Parathyroid adenoma (tissue), 2 donors: ENCODE measurements around the gene CDH4.

ENCODE experiments used
- H2AFZ ChIP-seq: fragments of 300-600 bp; sonication (generic); one replicate; pipeline ENCODE4 v1.7.0; 2017; ENCODE audit warnings: antibody characterized with exemption, mild to moderate bottlenecking
- H3K27ac ChIP-seq: fragments of 300-600 bp; sonication (generic); one replicate; pipeline ENCODE4 v1.7.0; 2017
- H3K27me3 ChIP-seq: fragments of 300-600 bp; sonication (generic); one replicate; pipeline ENCODE4 v1.7.0; 2017; ENCODE audit warnings: low read length; ENCODE audit not compliant: control insufficient read depth, insufficient read depth
- H3K36me3 ChIP-seq: fragments of 300-600 bp; sonication (generic); one replicate; pipeline ENCODE4 v1.7.0; 2017; ENCODE audit warnings: low read length; ENCODE audit not compliant: control insufficient read depth, insufficient read depth
- H3K4me1 ChIP-seq: fragments of 300-600 bp; sonication (generic); one replicate; pipeline ENCODE4 v1.7.0; 2017; ENCODE audit warnings: control low read depth
- H3K4me2 ChIP-seq: fragments of 300-600 bp; sonication (generic); one replicate; pipeline ENCODE4 v1.7.0; 2017; ENCODE audit warnings: low read length
- H3K4me3 ChIP-seq: fragments of 300-600 bp; sonication (generic); one replicate; pipeline ENCODE4 v1.7.0; 2017; ENCODE audit warnings: low read depth, low read length
- H3K79me2 ChIP-seq: fragments of 300-600 bp; sonication (generic); one replicate; pipeline ENCODE4 v1.7.0; 2017; ENCODE audit warnings: control low read depth
- H3K9ac ChIP-seq: fragments of 300-600 bp; sonication (generic); one replicate; pipeline ENCODE4 v1.7.0; 2017; ENCODE audit warnings: mild to moderate bottlenecking
- H3K9me3 ChIP-seq: fragments of 300-600 bp; sonication (generic); one replicate; pipeline ENCODE4 v1.7.0; 2017; ENCODE audit warnings: low read length; ENCODE audit not compliant: control insufficient read depth
- TF ChIP-seq, protein P1 (sequence below): fragments of 300-600 bp; sonication (generic); IDR thresholded peaks from one replicate; pipeline ENCODE4 v1.7.0; 2017; ENCODE audit warnings: antibody characterized with exemption, mild to moderate bottlenecking
- donor health status: primary hyperparathyroidism.

Gene CDH4

DNA sequence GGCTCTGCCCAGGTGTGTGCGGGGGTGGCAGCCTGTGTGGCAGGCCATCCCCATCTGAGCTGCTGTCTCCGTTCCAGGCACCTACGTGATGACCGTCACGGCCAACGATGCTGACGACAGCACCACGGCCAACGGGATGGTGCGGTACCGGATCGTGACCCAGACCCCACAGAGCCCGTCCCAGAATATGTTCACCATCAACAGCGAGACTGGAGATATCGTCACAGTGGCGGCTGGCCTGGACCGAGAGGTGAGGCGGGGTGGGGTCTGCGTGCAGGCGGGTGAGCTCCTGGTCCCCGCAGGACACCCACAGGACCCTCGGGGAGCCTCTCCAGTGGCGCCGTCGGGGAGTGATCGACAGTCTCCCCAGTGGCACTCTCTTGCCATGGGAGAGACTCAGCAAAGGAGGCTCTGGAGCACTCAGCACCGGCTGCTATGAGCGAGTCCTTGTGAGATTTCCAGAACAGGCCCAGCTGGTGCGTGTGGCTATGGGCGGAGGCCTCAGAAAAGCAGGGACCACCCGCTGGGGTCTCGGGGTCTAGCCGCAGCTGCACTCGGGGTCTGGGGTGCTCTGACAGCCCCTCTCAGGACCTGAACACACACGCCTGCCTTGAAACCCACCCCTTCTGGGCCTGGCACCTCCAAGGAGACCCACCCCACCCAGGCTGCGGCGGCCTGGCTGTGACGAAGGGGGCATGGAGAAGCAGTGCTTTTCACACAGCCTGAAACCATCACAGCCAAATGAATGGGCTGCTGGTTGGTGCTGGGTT lies 621.8 kb downstream of the CDH4 start:
- Histone ChIP-seq H3K27ac (no peak overlapping the region), H3K9ac (no peak overlapping the region), H2AFZ (no peak overlapping the region), H3K4me2 (no peak overlapping the region), H3K36me3 (no peaks in the 10 kb centered on the region), H3K4me1 (no peaks in the 10 kb centered on the region), H3K4me3 (no peak overlapping the region), H3K27me3 (no peaks in the 10 kb centered on the region), H3K79me2 (no peaks in the 10 kb centered on the region), H3K9me3 (no peaks in the 10 kb centered on the region)
- TF ChIP-seq, protein P1, sequence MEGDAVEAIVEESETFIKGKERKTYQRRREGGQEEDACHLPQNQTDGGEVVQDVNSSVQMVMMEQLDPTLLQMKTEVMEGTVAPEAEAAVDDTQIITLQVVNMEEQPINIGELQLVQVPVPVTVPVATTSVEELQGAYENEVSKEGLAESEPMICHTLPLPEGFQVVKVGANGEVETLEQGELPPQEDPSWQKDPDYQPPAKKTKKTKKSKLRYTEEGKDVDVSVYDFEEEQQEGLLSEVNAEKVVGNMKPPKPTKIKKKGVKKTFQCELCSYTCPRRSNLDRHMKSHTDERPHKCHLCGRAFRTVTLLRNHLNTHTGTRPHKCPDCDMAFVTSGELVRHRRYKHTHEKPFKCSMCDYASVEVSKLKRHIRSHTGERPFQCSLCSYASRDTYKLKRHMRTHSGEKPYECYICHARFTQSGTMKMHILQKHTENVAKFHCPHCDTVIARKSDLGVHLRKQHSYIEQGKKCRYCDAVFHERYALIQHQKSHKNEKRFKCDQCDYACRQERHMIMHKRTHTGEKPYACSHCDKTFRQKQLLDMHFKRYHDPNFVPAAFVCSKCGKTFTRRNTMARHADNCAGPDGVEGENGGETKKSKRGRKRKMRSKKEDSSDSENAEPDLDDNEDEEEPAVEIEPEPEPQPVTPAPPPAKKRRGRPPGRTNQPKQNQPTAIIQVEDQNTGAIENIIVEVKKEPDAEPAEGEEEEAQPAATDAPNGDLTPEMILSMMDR, result no peak

DNA sequence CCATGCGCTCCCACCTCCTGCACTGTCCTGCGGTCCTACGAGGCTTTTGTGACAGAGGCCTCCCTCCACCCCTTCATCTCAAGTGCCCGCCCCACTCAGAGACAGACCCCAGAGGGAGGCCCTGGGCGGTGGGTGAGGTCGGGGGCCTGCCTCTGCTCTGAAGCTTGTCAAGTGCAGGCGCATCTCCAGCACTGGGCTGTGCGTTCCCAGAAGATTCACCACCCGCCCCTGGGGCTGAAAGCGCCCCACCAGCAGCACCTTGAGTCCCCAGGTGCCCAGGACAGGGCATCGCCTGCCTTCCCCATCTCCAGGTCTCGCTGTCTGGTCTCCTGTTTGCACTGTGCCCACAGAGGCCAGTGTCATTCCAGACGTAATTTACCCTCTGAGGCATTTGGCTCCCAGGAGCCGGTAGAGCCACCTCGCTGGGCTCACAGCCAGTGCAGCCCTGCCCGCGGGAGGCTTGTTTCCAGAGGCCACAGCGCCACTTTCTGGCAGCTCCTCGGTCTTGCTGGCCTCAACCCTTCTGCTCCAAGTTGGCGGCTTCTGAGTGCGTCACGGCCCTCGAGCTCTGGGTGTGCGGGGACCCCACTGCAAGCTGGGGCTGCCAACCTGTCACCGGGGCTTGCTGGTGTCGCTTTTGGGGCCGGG lies 622.5 kb downstream of the CDH4 start:
- no peaks in the 10 kb centered on the region for H3K36me3 ChIP-seq
- H3K9ac ChIP-seq, result no peak overlapping the region
- H3K79me2 ChIP-seq, result no peaks in the 10 kb centered on the region
- no peaks in the 10 kb centered on the region for H3K9me3 ChIP-seq
- no peak overlapping the region for H2AFZ ChIP-seq
- no peaks in the 10 kb centered on the region for H3K27me3 ChIP-seq
- H3K4me2 ChIP-seq, result no peak overlapping the region
- no peak overlapping the region for H3K4me3 ChIP-seq
- TF ChIP-seq, protein P1, result no peak
- no peak overlapping the region for H3K27ac ChIP-seq
- no peaks in the 10 kb centered on the region for H3K4me1 ChIP-seq

DNA sequence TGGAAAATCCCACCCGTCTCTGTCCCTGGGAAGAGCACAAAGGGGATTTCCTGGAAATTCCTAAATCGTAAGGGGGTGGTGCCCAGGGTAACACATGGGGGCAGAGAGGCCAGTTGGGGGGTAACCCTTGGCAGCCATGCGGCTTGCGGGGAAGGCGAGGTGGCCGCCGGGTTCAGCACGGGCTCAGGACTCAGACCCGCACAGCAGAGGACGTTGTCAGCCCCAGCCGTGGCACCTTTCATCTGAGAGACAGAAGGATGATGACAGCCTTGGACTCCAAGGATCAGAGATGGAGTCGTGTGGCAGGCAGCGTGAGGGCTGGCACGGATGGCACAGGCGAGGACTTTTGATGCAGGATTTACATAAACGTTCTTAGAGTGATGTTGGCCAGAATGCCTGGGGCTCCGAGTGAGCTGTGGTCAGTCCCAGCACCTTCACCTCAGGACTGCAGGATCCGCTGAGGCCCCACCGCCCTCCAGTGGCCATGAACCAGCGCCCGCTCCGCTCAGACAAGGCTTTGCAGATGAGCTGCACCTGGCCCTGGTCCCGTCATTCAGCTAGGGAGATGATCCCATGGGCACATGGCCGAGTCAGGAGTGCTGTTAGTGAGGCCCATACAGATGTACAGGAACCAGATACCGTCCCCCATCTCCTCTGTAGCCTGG lies 623.3 kb downstream of the CDH4 start:
- TF ChIP-seq, protein P1, result no peak
- no peak overlapping the region for H3K27ac ChIP-seq
- no peaks in the 10 kb centered on the region for H3K4me1 ChIP-seq

DNA sequence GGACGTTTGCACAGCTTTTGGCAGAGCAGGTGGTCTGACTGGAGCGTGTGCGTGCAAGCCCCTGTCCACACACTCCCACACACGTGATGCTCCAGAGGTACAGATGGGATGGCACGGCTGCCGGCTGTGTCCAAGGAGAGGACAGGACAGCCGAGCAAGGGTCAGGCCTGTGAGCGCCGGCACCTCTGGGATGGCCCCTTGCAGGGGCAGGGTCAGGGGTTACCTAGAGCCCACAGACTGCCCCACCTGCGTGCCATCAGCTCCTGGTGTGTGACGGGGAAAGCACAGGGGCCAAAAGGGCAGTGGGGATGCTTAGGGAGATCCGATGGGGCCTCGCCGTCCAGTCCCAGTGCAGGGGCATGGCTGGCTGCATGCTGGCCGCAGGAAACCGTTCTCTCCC lies 623.9 kb downstream of the CDH4 start:
- no peak overlapping the region for H3K9ac ChIP-seq
- no peak overlapping the region for H3K4me2 ChIP-seq
- H3K9me3 ChIP-seq, result no peaks in the 10 kb centered on the region
- H3K27me3 ChIP-seq, result no peaks in the 10 kb centered on the region
- TF ChIP-seq, protein P1, result no peak
- no peaks in the 10 kb centered on the region for H3K36me3 ChIP-seq
- no peak overlapping the region for H3K27ac ChIP-seq
- H2AFZ ChIP-seq, result no peak overlapping the region
- no peaks in the 10 kb centered on the region for H3K4me1 ChIP-seq
- H3K79me2 ChIP-seq, result no peaks in the 10 kb centered on the region
- no peak overlapping the region for H3K4me3 ChIP-seq

More for the DNA sequence above, 623.3 kb downstream of the CDH4 start:
- no peaks in the 10 kb centered on the region for H3K79me2 ChIP-seq
- H3K4me3 ChIP-seq, result no peak overlapping the region
- no peak overlapping the region for H2AFZ ChIP-seq
- H3K36me3 ChIP-seq, result no peaks in the 10 kb centered on the region
- H3K4me2 ChIP-seq, result no peak overlapping the region
- H3K9me3 ChIP-seq, result no peaks in the 10 kb centered on the region
- H3K27me3 ChIP-seq, result no peaks in the 10 kb centered on the region
- H3K9ac ChIP-seq, result no peak overlapping the region
